Measurements from ENCODE around the gene MAPRE3. TPM values are rescaled to one million over a fixed set of nuclear protein-coding genes. Genes with fewer than 3 reads are reported as not detected.

The MAPRE3 gene
- 3.1 and 3.3 TPM in 2 replicates for total RNA-seq

DNA sequence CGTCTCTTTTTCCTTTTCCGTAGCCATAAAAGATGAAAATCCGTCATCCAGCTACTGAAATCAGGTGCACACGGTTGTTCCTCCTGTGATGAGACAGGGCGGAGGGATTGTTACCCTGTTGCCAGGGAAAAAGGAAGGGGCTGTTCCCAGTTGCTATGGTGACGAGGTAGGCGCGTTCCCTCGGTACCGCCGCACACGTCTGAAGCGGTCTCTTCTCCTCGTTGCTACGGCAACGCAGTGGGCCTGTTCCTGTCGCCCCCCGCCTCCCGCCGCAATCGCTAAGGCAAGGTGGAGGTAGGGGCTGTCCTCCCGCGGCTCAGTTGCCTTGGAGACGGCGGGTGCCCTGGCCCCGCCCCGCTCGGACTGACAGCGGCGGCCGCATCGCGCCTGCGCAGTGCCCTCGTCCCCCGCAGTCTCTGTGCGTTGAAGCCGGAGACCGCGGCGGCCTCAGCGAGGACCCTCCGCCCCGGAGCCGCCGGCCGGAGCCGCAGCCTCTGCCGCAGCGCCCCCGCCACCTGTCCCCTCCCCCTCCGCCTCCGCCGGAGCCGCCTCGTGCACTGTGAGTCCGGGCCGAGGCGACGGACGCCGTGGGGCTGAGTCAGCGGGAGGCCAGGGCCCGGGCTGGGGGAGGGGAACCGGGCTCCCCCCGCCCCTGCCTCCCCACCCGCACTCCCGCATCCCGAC, at the start of gene MAPRE3:
Gene MAPRE3 (plus strand): TSS at position 394 of the 684 bp plus-strand sequence. CDS start 51,582 bp downstream, outside the sequence.

DNA sequence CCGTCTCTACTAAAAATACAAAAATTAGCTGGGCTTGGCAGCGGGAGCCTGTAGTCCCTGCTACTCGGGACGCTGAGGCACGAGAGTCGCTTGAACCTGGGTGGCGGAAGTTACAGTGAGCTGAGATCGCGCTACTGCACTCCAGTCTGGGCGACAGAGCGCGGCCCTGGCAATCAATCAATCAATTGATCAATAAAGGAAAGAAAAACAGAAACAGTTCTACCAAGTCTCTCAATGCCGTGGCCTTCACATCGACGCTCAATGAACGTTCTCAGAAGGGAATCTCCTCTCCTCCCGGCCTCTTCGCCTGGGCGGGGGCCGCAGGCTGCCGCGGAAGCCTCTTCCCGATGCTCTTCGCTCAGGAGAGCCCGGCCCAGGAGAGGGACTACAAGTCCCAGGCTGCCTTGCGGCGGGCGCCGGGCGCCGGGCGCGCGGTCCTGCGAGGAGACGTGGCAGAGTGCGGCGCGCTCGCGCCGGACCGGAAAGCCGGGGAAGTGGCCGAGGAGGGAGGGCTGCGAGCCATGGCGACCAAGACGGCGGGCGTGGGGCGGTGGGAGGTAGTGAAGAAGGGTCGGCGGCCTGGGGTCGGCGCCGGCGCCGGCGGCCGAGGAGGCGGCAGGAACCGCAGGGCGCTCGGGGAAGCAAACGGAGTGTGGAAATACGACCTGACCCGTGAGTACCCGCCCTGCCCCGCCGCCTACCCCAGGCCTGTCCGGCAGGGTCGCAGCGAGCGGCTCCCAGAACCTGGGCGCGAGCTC, 62.2 kb downstream of the MAPRE3 start, which contains the start of gene TMEM214:
Gene TMEM214 (plus strand): TSS at position 471 of the 758 bp plus-strand sequence. CDS start 51 bp downstream, at position 522.

DNA sequence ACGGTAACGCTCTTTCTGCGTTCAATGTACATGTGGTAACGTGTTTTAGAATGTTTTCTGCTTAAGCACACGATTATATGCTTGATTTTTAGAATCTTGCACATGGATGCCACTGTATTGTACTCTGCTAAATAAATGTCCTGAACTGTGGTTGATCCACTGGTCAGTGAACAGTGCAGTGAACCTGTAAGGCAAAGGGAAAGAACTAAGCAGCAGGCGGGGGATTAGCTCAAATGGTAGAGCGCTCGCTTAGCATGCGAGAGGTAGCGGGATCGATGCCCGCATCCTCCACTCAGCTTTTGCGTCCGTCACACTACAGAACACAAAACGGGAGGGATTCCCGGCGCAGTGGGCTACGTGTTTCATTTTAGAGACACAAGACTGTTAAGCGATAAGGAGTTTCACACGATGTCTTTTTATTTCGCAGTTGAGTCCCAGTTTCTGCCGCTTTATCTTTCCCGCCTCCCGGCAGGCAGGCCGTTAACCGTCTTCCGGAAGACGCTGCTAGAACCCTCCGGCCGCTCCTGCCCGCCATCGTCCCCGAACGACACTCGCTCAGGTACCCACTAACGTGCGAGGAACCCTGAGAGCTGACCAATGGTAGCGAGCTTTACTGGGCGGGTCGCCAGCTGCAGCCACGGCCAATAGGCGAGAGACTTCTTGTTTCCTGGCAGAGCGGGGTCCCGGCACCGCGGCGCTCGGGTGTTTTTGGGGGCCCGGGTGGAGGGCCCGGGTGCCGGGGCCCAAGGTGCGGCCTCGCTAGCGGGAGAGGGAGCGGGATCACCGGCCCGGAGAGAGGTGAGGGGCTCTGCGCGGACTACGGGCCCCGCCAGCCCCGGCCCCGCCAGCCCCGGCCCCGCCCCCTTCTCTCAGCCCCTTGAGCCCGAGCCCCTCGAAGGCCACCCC, 80.8 kb downstream of the MAPRE3 start, which contains the start of gene AGBL5:
Gene AGBL5 (plus strand): TSS at position 673 of the 906 bp plus-strand sequence. CDS start 1,291 bp downstream, outside the sequence.

DNA sequence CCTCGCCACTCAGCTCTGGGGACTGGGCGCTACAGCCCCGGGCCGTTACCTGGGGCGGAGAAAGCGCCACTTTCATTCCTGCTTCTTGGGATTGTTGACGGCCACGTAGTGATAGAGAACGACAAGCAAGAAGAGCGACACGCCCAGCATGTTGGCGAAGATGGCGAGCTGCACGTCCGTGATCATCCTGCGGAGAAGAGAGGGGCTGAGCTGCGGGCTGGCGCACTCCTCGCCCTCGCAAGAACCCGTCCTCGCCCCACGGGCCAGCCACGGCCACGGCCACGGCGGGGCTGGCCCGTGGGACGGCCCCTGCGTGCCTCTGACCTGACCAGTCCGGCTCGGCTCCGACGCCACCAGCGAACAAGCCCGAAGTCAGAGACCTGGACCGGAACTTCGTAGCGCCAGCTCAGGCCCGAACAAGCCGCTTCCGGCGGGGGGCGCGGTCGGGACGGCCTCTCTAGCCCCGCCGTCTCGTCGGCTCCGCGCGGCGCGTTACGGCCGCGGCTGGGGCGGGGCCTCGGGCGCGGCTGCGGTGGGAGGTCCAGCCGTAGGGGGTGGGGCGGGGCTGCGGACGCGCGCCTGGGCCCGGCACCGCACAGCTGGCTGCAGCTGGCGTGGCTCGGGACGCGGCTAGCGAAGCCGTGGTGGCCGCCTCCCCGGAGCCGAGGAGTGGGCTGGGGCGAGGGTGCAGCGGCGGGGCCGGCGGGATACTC, 101.0 kb downstream of the MAPRE3 start, which contains the start of gene OST4:
Gene OST4 (minus strand): TSS at position 378 of the 713 bp plus-strand sequence.

Other genes with a start within 250 kb of the MAPRE3 start
- gene SLC35F6, start 206.4 kb upstream of the MAPRE3 start, total RNA-seq, result 30.0 and 30.4 TPM in 2 replicates
- 1.00 and 1.5 TPM in 2 replicates for gene CENPA, start 184.6 kb upstream of the MAPRE3 start, total RNA-seq
- not detected in 2 replicates for gene DPYSL5, start 122.5 kb upstream of the MAPRE3 start, total RNA-seq
- gene TMEM214, start 62.3 kb downstream of the MAPRE3 start, total RNA-seq, result 31.6 and 33.6 TPM in 2 replicates
- gene AGBL5, start 81.0 kb downstream of the MAPRE3 start, total RNA-seq, result 20.9 and 25.4 TPM in 2 replicates
- gene OST4, start 101.0 kb downstream of the MAPRE3 start, total RNA-seq, result 670 and 734 TPM in 2 replicates
- gene EMILIN1, start 108.0 kb downstream of the MAPRE3 start, total RNA-seq, result 203 and 242 TPM in 2 replicates
- gene KHK, start 116.1 kb downstream of the MAPRE3 start, total RNA-seq, result 0.43 and 0.55 TPM in 2 replicates
- 7.0 and 8.2 TPM in 2 replicates for gene CGREF1, start 148.5 kb downstream of the MAPRE3 start, total RNA-seq
- not detected in 2 replicates for gene ABHD1, start 153.2 kb downstream of the MAPRE3 start, total RNA-seq
- gene PREB, start 164.0 kb downstream of the MAPRE3 start, total RNA-seq, result 49.1 and 56.2 TPM in 2 replicates
- gene PRR30, start 168.8 kb downstream of the MAPRE3 start, total RNA-seq, result not detected in 2 replicates
- not detected in 2 replicates for gene TCF23, start 178.4 kb downstream of the MAPRE3 start, total RNA-seq
- 247 and 248 TPM in 2 replicates for gene ATRAID, start 241.4 kb downstream of the MAPRE3 start, total RNA-seq
- 11.5 and 14.7 TPM in 2 replicates for gene SLC5A6, start 241.6 kb downstream of the MAPRE3 start, total RNA-seq
- gene CAD, start 246.7 kb downstream of the MAPRE3 start, total RNA-seq, result 19.6 and 28.0 TPM in 2 replicates

All from smooth muscle cell of bladder (primary cell).